GM21515 (cell line): Measurements from ENCODE around the gene BMP4.

ENCODE experiments used
- ATAC-seq: cut with Tn5 transposase; IDR thresholded peaks from one replicate; pipeline ENCODE4 v1.9.1; 2021; ENCODE audit not compliant: unreplicated experiment

BMP4 gene

GRCh38 chr14:53947094-53947445 is 9.6 kb downstream of the BMP4 start:
- no peak for ATAC-seq

DNA sequence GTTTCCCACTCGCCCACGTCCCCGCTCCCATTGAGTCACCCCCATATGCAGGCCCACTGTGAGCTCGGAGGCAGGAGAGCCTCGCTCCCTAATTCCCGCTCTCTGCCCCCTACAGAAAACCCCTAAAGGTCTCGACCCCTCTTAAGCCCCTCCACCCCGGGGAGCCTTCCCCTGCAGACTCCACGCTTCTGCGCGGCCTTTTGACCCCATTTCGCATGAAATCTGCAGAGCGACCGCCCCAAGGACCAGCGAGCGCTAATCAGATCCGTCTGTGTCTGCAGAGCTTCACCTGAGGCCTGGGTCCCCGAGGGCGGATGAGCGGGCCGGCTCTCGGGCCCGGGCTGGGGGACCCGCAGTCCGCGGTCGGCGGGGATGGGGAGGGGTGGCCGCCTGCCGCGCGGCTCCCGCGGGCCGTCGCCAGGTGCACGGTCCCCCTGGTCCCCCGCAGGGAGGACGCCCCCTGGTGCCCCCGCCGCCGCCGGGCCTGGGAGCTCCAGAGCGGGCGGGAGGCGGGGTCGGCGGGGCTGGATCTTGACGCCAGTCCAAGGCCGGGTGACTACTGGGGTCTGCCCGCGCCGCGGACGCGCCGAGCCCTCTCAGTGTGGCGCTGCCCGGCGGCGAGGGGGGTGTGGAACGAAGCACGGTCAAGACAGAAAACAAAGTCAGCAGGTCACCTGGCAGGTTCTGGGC is 10.1 kb downstream of the BMP4 start:
- ATAC-seq, result no peak

- no peak for ATAC-seq
Measured at GRCh38 chr14:53946071-53946403, 10.6 kb downstream of the BMP4 start.

GRCh38 chr14:53943751-53944083 is 12.9 kb downstream of the BMP4 start:
- no peak for ATAC-seq

DNA sequence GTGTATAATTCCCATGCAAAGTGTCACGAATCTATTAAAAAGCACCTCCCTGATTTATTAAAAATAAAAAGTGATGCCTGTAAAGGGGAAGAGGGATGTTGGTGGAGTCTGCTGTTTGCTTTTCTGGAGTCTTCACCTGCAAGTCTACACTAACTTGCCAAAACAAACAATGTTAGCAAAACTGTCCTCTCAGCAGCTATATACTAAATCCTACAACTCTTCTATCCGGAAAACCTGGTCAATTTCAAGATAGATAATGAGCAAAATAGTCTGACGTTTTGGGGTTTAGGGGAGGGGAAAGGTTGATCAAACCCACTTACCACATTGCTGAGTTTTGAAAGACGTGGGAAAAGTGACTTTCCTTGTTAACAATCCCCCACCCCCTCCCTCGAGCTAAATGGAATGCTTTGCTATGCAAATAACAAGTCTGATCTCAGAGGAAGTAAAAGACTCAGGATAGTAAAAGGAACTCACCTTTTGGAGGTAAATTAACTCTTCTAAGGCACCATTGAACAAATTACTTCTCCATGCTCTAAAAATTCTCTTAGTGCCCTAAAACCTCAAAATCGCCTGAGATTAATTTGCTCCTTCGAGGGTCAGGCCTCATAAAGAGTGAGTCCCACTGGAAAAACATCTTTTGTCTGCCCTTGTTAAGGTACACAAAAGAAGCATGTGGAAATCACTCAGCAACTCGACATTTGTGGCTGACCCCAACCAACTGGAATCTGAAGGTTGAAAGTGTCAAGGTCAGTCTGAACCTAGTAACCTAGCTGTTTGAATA is 13.5 kb downstream of the BMP4 start:
- ATAC-seq, result no peak

- no peak for ATAC-seq
Measured at GRCh38 chr14:53938136-53938837, 18.3 kb downstream of the BMP4 start.

DNA sequence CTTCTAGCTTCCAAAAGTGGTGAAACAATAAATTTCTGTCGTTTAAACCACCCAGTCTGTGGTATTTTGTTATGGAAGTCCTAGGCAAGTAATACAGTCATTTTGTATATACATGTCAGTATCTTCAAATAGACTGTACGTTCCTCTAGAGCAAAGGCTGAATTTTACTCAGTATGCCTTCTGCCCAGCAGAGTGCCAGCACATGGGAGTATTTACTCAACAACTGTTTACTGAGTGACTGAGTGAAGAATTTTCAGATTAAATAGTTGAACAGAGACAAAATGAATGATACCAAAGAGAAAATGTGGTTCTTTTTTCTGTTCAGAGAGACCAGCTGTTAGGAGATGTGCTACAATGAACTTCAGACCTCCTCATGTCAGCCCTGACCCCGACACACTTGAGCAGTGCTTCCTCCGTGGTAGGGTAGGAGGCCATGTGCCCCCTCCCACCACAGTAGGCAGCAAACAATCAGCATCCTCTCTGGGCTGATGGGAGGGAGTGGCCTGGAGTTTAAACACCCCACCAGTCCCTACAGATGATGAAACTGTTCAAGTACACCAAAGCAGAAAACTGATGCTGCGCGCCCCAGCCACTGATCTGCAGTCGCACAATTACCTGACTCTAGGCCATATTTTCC is 21.7 kb downstream of the BMP4 start:
- ATAC-seq, result no peak

GRCh38 chr14:53932966-53933365 is 23.7 kb downstream of the BMP4 start:
- ATAC-seq, result no peak

- no peak for ATAC-seq
Measured at GRCh38 chr14:53929871-53930715, 26.5 kb downstream of the BMP4 start.

- no peak for ATAC-seq
Measured at GRCh38 chr14:53927171-53927570, 29.5 kb downstream of the BMP4 start.

DNA sequence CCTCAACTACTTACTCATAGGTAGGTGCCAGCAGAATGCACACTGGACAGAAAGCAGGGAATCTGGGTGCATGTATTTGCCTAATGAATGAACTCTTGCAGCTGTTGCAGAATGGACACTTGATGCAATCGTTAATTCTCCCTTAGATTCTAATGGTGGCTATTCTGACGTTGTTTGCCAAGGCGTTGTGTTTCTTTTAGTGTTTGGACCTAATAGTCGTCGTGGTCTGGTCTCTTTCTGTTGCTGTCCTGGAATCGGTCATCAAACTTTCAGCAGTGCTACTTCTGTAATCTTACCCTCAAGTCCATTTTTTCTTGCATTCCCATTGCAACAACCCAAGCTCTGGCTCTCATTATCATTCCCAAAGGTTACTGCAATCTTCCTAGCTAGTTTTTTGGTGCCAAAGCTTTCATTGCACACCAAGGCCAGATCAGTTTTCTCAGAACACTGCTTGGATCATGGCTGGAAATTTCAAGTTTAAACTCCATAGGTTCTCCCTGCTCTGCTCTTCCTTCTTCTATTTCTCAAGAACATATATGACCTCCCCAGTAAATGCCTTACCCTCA is 31.3 kb downstream of the BMP4 start:
- no peak for ATAC-seq

GRCh38 chr14:53924753-53925152 is 31.9 kb downstream of the BMP4 start:
- ATAC-seq, result no peak

DNA sequence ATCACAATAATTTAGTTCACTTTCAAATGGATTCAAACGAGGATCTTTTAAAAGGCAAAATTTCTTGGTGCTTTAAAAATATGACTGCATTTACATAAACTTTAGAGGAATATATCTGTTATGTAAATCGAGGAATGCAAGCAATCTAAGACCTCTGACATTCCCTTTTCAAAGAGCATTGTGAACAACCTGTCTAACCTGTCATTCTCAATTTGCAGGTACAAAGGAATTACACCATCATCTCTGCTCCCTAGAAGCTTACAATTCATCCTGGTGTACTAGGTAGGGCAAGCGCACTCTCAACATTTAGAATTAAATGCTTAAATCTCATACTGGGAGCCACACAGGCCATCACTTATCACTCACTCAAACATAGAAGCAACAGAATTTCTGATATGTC is 35.6 kb downstream of the BMP4 start:
- no peak for ATAC-seq

DNA sequence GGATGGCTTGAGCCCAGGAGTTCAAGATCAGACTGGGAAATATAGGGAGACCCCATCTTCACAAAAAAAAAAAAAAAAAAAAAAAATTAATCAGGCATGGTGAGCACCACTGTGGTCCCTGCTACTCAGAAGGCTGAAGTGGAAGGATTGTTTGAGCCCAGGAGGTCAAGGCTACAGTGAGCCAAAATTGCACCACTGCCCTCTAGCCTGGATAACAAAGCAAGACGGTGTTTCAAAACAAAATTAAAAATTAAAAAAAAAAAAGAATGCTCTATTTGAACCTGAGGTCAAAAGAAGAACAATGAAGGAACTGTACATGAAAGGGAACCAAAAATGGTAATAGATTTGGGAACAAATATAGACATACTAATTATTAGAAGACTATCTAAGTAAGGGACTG is 40.4 kb downstream of the BMP4 start:
- ATAC-seq, result no peak

GRCh38 chr14:53915364-53916014 is 41.1 kb downstream of the BMP4 start:
- no peak for ATAC-seq

DNA sequence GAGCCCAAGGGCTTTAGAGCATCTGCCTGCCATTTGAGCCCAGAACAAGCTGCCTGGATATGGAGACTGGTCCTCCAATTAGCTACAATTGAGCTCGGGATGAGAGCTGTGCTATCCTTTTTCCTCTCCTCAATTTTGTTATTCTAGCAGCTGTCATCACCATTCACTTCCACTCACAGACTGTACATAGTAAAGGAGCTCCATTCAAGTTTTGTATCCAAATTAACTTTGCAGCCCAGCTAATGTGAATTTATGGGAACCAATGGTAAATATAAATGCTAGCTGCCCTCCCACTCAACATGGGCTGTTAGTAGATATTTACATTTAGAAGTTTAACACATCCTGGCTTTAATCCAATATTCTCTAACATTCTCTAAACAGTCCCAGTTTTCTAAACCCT is 44.6 kb downstream of the BMP4 start:
- no peak for ATAC-seq

DNA sequence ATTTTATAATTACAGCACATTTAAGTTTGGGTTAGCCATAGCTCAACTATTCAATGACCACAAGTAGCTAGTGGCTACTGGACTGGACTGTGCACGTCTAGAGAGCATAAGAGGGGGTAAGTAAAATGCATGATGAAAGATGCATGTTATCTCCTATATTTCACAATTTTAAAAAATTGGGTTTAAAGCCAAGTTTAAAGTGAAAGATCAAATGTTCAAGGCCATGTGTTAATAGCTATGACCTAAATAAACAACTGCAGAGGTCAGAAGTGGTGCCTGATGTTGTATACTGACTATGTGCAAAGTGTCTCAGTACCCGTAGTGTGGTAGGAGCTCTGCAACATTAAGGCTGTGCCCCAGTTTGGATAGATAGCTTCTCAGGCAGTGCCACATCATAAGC is 48.2 kb downstream of the BMP4 start:
- no peak for ATAC-seq

- ATAC-seq, result no peak
Measured at GRCh38 chr14:53902307-53902706, 54.3 kb downstream of the BMP4 start.

- no peak for ATAC-seq
Measured at GRCh38 chr14:53900499-53900898, 56.1 kb downstream of the BMP4 start.
